HEK293 (cell line): ENCODE results near the gene FNDC11.

Experiments used
- KLF1 ChIP-seq: fragments of 450-650 bp; formaldehyde crosslinking; IDR thresholded peaks from 2 replicates; pipeline ENCODE4 v1.5.1; 2016; ENCODE audit warnings: missing biosample characterization, missing genetic modification characterization
- OSR2 ChIP-seq: fragments of 450-650 bp; formaldehyde crosslinking; IDR thresholded peaks from 2 replicates; pipeline ENCODE4 v1.5.1; 2016; ENCODE audit warnings: missing biosample characterization, missing genetic modification characterization
- PRDM2 ChIP-seq: fragments of 450-650 bp; formaldehyde crosslinking; IDR thresholded peaks from 2 replicates; pipeline ENCODE4 v1.5.1; 2016; ENCODE audit warnings: missing biosample characterization, missing genetic modification characterization, borderline replicate concordance
- SP7 ChIP-seq: fragments of 450-650 bp; formaldehyde crosslinking; IDR thresholded peaks from 2 replicates; pipeline ENCODE4 v1.5.1; 2016; ENCODE audit warnings: missing biosample characterization, missing genetic modification characterization
- ZBTB8A ChIP-seq: fragments of 450-650 bp; formaldehyde crosslinking; IDR thresholded peaks from 2 replicates; pipeline ENCODE4 v1.5.1; 2016; ENCODE audit warnings: missing biosample characterization, missing genetic modification characterization
- ZFP37 ChIP-seq: fragments of 450-650 bp; formaldehyde crosslinking; IDR thresholded peaks from 2 replicates; pipeline ENCODE4 v1.5.1; 2016; ENCODE audit warnings: missing biosample characterization, missing genetic modification characterization
- ZFP69B ChIP-seq: fragments of 450-650 bp; formaldehyde crosslinking; IDR thresholded peaks from 2 replicates; pipeline ENCODE4 v1.5.1; 2016; ENCODE audit warnings: missing biosample characterization, missing genetic modification characterization
- ZNF16 ChIP-seq: fragments of 450-650 bp; formaldehyde crosslinking; IDR thresholded peaks from 2 replicates; pipeline ENCODE4 v1.5.1; 2016; ENCODE audit warnings: low read depth, missing biosample characterization, missing genetic modification characterization
- ZNF169 ChIP-seq: fragments of 450-650 bp; formaldehyde crosslinking; IDR thresholded peaks from 2 replicates; pipeline ENCODE4 v1.5.1; 2016; ENCODE audit warnings: missing biosample characterization, missing genetic modification characterization
- ZNF175 ChIP-seq: fragments of 450-650 bp; formaldehyde crosslinking; IDR thresholded peaks from 2 replicates; pipeline ENCODE4 v1.5.1; 2016; ENCODE audit warnings: missing biosample characterization, missing genetic modification characterization
- ZNF398 ChIP-seq: fragments of 450-650 bp; formaldehyde crosslinking; IDR thresholded peaks from 2 replicates; pipeline ENCODE4 v1.5.1; 2017; ENCODE audit warnings: missing biosample characterization, missing genetic modification characterization
- ZNF510 ChIP-seq: fragments of 450-650 bp; formaldehyde crosslinking; IDR thresholded peaks from 2 replicates; pipeline ENCODE4 v1.5.1; 2018; ENCODE audit warnings: mild to moderate bottlenecking, missing genetic modification characterization, missing biosample characterization; ENCODE audit not compliant: insufficient replicate concordance
- ZNF549 ChIP-seq: fragments of 450-650 bp; IDR thresholded peaks from 2 replicates; pipeline ENCODE4 v1.5.1; 2018; ENCODE audit warnings: missing biosample characterization, missing genetic modification characterization, mild to moderate bottlenecking, inconsistent platforms, moderate library complexity
- ZNF561 ChIP-seq: fragments of 450-650 bp; IDR thresholded peaks from 2 replicates; pipeline ENCODE4 v1.5.1; 2018; ENCODE audit warnings: missing biosample characterization, missing genetic modification characterization, borderline replicate concordance
- ZNF624 ChIP-seq: fragments of 450-650 bp; formaldehyde crosslinking; IDR thresholded peaks from 2 replicates; pipeline ENCODE4 v1.5.1; 2017; ENCODE audit warnings: missing biosample characterization, missing genetic modification characterization
- ZNF629 ChIP-seq: fragments of 450-650 bp; formaldehyde crosslinking; IDR thresholded peaks from 2 replicates; pipeline ENCODE4 v1.5.1; 2017; ENCODE audit warnings: missing biosample characterization, missing genetic modification characterization
- ZNF645 ChIP-seq: fragments of 450-650 bp; formaldehyde crosslinking; IDR thresholded peaks from 2 replicates; pipeline ENCODE4; 2016; ENCODE audit warnings: missing biosample characterization, missing genetic modification characterization
- ZNF654 ChIP-seq: fragments of 450-650 bp; formaldehyde crosslinking; IDR thresholded peaks from 2 replicates; pipeline ENCODE4 v1.5.1; 2016; ENCODE audit warnings: low read depth, missing biosample characterization, missing genetic modification characterization
- ZSCAN18 ChIP-seq: fragments of 450-650 bp; formaldehyde crosslinking; IDR thresholded peaks from 2 replicates; pipeline ENCODE4 v1.5.1; 2016; ENCODE audit warnings: missing biosample characterization, missing genetic modification characterization

The FNDC11 gene

GRCh38 chr20:63529861-63530787 is 23.8 kb upstream of the FNDC11 start (continued):
- TF ChIP-seq ZNF398 (tag by site-specific recombination) (no peak), ZFP37 (tag by site-specific recombination) (no peak), ZBTB8A (tag by site-specific recombination) (no peak), ZNF16 (tag by site-specific recombination) (no peak), ZFP69B (tag by site-specific recombination) (0 out of 2 replicates have a peak, but pooled peaks have one; percentile 49), ZNF175 (no peak), ZNF624 (tag by site-specific recombination) (no peak), ZSCAN18 (no peak), ZNF169 (tag by site-specific recombination) (no peak), ZNF629 (tag by site-specific recombination) (no peak), ZNF561 (tag by site-specific recombination) (no peak), KLF1 (tag by site-specific recombination) (peak; percentile 62), ZNF549 (no peak), PRDM2 (tag by site-specific recombination) (no peak), ZNF654 (tag by site-specific recombination) (no peak), ZNF510 (no peak), ZNF645 (no peak), OSR2 (no peak), SP7 (tag by site-specific recombination) (no peak)
